Vagina (tissue), 2 donors: ENCODE data around the gene POU2AF2.

Source experiments
- CTCF ChIP-seq, 3 experiments: fragments of 450-650 bp in 2 of 3; fragments of 200-600 bp in 1 of 3; sonication (generic) in 1 of 3; IDR thresholded peaks; one replicate each; pipeline ENCODE4 v1.5.1; 2017 to 2019; ENCODE audit warnings: antibody characterized with exemption in 3 of 3, mild to moderate bottlenecking in 2 of 3, moderate library complexity in 2 of 3
- POLR2A ChIP-seq, 2 donors: fragments of 450-650 bp; IDR thresholded peaks; one replicate each; pipeline ENCODE4 v1.6.1; 2017; ENCODE audit warnings: antibody characterized with exemption in 2 of 2, mild to moderate bottlenecking in 2 of 2, moderate library complexity in 2 of 2
- POLR2AphosphoS5 ChIP-seq, 2 donors: sonication (generic); formaldehyde crosslinking; IDR thresholded peaks; one replicate each; pipeline ENCODE4 v1.9.0; 2017; ENCODE audit warnings: antibody characterized with exemption in 2 of 2, mild to moderate bottlenecking in 2 of 2, low read depth in 1 of 2; ENCODE audit not compliant: insufficient read depth in 1 of 2

DNA sequence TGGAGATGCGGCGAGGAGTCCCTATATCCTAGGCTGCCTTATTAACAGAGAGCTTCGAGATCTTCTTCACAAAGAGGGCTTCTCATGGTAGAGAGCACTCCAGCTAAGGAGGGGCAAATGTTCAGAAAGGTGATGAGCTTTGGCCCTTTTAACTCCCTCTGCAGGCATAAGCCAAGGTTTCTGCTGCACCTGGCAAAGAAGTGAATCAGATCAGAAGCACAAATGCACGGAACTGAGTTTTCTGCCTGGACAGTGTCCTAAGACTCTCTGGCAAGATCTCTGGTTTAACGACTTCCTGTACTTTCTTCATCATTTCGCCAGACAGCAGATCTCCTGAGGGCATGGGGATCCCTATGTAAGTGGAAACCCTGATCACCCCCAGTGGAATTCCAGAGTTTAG is 90.0 kb downstream of the POU2AF2 start:
- TF ChIP-seq CTCF (IDR thresholded peaks at IDR 0.05) (no peak), POLR2A (IDR thresholded peaks at IDR 0.05) (no peak), POLR2AphosphoS5 (IDR thresholded peaks at IDR 0.05; ENCODE audit: insufficient read depth in 1 of 2, low read depth in 1 of 2) (no peak)
